IMR-90 (cell line): ENCODE data around the gene OR5H15. TPM values are rescaled to one million over a fixed set of nuclear protein-coding genes. Genes with fewer than 3 reads are reported as not detected.

Experiments
- ATAC-seq: fragments of 200-7000 bp; cut with Tn5 transposase; 2 replicates; pipeline ENCODE4 v1.9.1; 2020; ENCODE audit warnings: low read depth, mild to moderate bottlenecking, moderate library complexity
- BruUV-seq: library from RNA; stranded (reverse); fragments of 400-500 nt; replicated peaks from 2 replicates; lab custom pipeline; 2021; lab: Mats Ljungman, UMichigan
- CTCF ChIA-PET: fragments of 300-600 bp; formaldehyde crosslinking; extraction: SDS; loops from one replicate; lab custom pipeline; 2021; ENCODE audit warnings: antibody characterized with exemption; lab: Yijun Ruan, JAX
- POLR2A ChIA-PET: fragments of 300-600 bp; sonication (Branson Sonifier 250); formaldehyde crosslinking; loops from one replicate; lab custom pipeline; 2022; ENCODE audit warnings: antibody characterized with exemption; ENCODE audit not compliant: unreplicated experiment; lab: Charles Lee
- DNase-seq: peaks from one replicate; pipeline ENCODE4 v3.0.0; 2013
- H2AFZ ChIP-seq: replicated peaks from 2 replicates; pipeline ENCODE3; 2013; ENCODE audit warnings: low read length, mild to moderate bottlenecking; ENCODE audit not compliant: poor library complexity
- H2AK5ac ChIP-seq: 2 replicates; pipeline ENCODE4 v1.6.1; 2013; ENCODE audit warnings: low read depth, low read length, inconsistent platforms
- H2AK9ac ChIP-seq: replicated peaks from 2 replicates; pipeline ENCODE3; 2013; ENCODE audit warnings: mild to moderate bottlenecking, low read depth, low read length, moderate library complexity; ENCODE audit not compliant: poor library complexity
- H2BK120ac ChIP-seq: 2 replicates; pipeline ENCODE4 v1.6.1; 2013; ENCODE audit warnings: low read depth, low read length, inconsistent platforms
- H2BK15ac ChIP-seq: 3 replicates; pipeline ENCODE4 v1.6.1; 2013; ENCODE audit warnings: low read depth, low read length, inconsistent platforms
- H2BK20ac ChIP-seq: 2 replicates; pipeline ENCODE4 v1.6.1; 2013; ENCODE audit warnings: low read depth, mild to moderate bottlenecking, inconsistent platforms, low read length, moderate library complexity
- H2BK5ac ChIP-seq: 2 replicates; pipeline ENCODE4 v1.6.1; 2013; ENCODE audit warnings: mild to moderate bottlenecking, low read depth, low read length, inconsistent platforms; ENCODE audit not compliant: poor library complexity, severe bottlenecking
- H3K14ac ChIP-seq: replicated peaks from 2 replicates; pipeline ENCODE4 v1.6.1; 2013; ENCODE audit warnings: low read depth, low read length, inconsistent platforms
- H3K18ac ChIP-seq: 2 replicates; pipeline ENCODE4 v1.6.1; 2013; ENCODE audit warnings: low read depth, low read length, control low read depth
- H3K23ac ChIP-seq: 2 replicates; pipeline ENCODE4 v1.6.1; 2013; ENCODE audit warnings: low read depth, low read length, inconsistent platforms
- H3K27ac ChIP-seq: 2 replicates; pipeline ENCODE4 v1.5.1; 2013; ENCODE audit warnings: mild to moderate bottlenecking, control low read depth, low read length; ENCODE audit not compliant: insufficient read depth
- H3K27me3 ChIP-seq: 2 replicates; pipeline ENCODE4 v1.6.1; 2013; ENCODE audit warnings: low read length; ENCODE audit not compliant: control insufficient read depth, insufficient read depth
- H3K36me3 ChIP-seq: 2 replicates; pipeline ENCODE4 v1.6.1; 2013; ENCODE audit warnings: low read length, mixed read lengths; ENCODE audit not compliant: control insufficient read depth, insufficient read depth
- H3K4ac ChIP-seq: 2 replicates; pipeline ENCODE4 v1.6.1; 2013; ENCODE audit warnings: low read depth, low read length, inconsistent platforms
- H3K4me1 ChIP-seq: 2 replicates; pipeline ENCODE4 v1.6.1; 2013; ENCODE audit warnings: low read length, mixed read lengths; ENCODE audit not compliant: control insufficient read depth, insufficient read depth
- H3K4me2 ChIP-seq: 2 replicates; pipeline ENCODE4 v1.6.1; 2013; ENCODE audit warnings: low read depth, mild to moderate bottlenecking, control low read depth, low read length, moderate library complexity
- H3K4me3 ChIP-seq: 2 replicates; pipeline ENCODE4 v1.5.1; 2013; ENCODE audit warnings: low read depth, mild to moderate bottlenecking, control low read depth, low read length, moderate library complexity; ENCODE audit not compliant: insufficient read depth
- H3K56ac ChIP-seq: 2 replicates; pipeline ENCODE4 v1.6.1; 2013; ENCODE audit warnings: low read length, inconsistent platforms; ENCODE audit not compliant: insufficient read depth; ENCODE audit errors: extremely low read depth
- H3K79me1 ChIP-seq, 2 experiments: 2 replicates each; pipeline ENCODE4 v1.6.1; 2013; ENCODE audit warnings: low read length in 2 of 2, inconsistent platforms in 1 of 2, low read depth in 1 of 2
- H3K9ac ChIP-seq: 2 replicates; pipeline ENCODE4 v1.6.1; 2013; ENCODE audit warnings: low read depth, low read length, control low read depth
- H3K9me1 ChIP-seq: 2 replicates; pipeline ENCODE4 v1.6.1; 2013; ENCODE audit warnings: low read length, inconsistent platforms; ENCODE audit not compliant: insufficient read depth
- H3K9me3 ChIP-seq: 2 replicates; pipeline ENCODE4 v1.6.1; 2013; ENCODE audit warnings: low read length; ENCODE audit not compliant: control insufficient read depth, insufficient read depth
- H4K20me1 ChIP-seq: 2 replicates; pipeline ENCODE4 v1.6.1; 2013; ENCODE audit warnings: low read length, inconsistent platforms; ENCODE audit not compliant: insufficient read depth
- H4K5ac ChIP-seq: 2 replicates; pipeline ENCODE4 v1.6.1; 2013; ENCODE audit warnings: mild to moderate bottlenecking, low read depth, low read length, control low read depth
- H4K8ac ChIP-seq, 2 experiments: 2 replicates each; pipeline ENCODE4 v1.6.1; 2013; ENCODE audit warnings: low read depth in 2 of 2, low read length in 2 of 2, control low read depth in 1 of 2, inconsistent platforms in 1 of 2
- H4K91ac ChIP-seq: 2 replicates; pipeline ENCODE4 v1.6.1; 2013; ENCODE audit warnings: low read depth, low read length, inconsistent platforms; ENCODE audit not compliant: insufficient read depth
- BHLHE40 ChIP-seq: fragments of 150-350 bp; IDR thresholded peaks from 2 replicates; pipeline ENCODE4 v1.6.1; 2016; ENCODE audit warnings: mild to moderate bottlenecking, low read depth, low read length
- CEBPB ChIP-seq: IDR thresholded peaks from 2 replicates; pipeline ENCODE4 v1.6.1; 2012; ENCODE audit warnings: low read depth, low read length, improper control_type of control experiment
- CHD1 ChIP-seq: IDR thresholded peaks from 2 replicates; pipeline ENCODE4 v1.6.1; 2012; ENCODE audit warnings: low read depth, low read length, improper control_type of control experiment
- CTCF ChIP-seq: conservative IDR thresholded peaks from 2 replicates; pipeline ENCODE4 v1.5.1; 2012; ENCODE audit warnings: mild to moderate bottlenecking, low read depth, low read length, improper control_type of control experiment
- ELK1 ChIP-seq: fragments of 150-350 bp; IDR thresholded peaks from 2 replicates; pipeline ENCODE4 v1.6.1; 2016; ENCODE audit warnings: low read depth, mild to moderate bottlenecking, low read length, moderate library complexity, borderline replicate concordance
- FOS ChIP-seq: fragments of 150-350 bp; IDR thresholded peaks from 2 replicates; pipeline ENCODE4 v1.6.1; 2016; ENCODE audit warnings: low read depth, low read length
- MAFK ChIP-seq: IDR thresholded peaks from 2 replicates; pipeline ENCODE4 v1.6.1; 2012; ENCODE audit warnings: low read depth, low read length, improper control_type of control experiment
- MAZ ChIP-seq: IDR thresholded peaks from 2 replicates; pipeline ENCODE4 v1.6.1; 2012; ENCODE audit warnings: low read depth, mild to moderate bottlenecking, low read length, improper control_type of control experiment, moderate library complexity, borderline replicate concordance
- MXI1 ChIP-seq: IDR thresholded peaks from 2 replicates; pipeline ENCODE4 v1.6.1; 2012; ENCODE audit warnings: low read depth, mild to moderate bottlenecking, low read length, moderate library complexity, borderline replicate concordance
- NFE2L2 ChIP-seq: fragments of 150-350 bp; IDR thresholded peaks from 2 replicates; pipeline ENCODE4 v1.6.1; 2016; ENCODE audit warnings: low read depth, mild to moderate bottlenecking, low read length
- POLR2A ChIP-seq: IDR thresholded peaks from 2 replicates; pipeline ENCODE4 v1.6.1; 2012; ENCODE audit warnings: mild to moderate bottlenecking, low read depth, low read length
- RAD21 ChIP-seq: IDR thresholded peaks from 2 replicates; pipeline ENCODE4 v1.6.1; 2012; ENCODE audit warnings: low read length, improper control_type of control experiment
- RCOR1 ChIP-seq: IDR thresholded peaks from 2 replicates; pipeline ENCODE4 v1.6.1; 2012; ENCODE audit warnings: mild to moderate bottlenecking, low read length, improper control_type of control experiment; ENCODE audit not compliant: insufficient replicate concordance
- RFX5 ChIP-seq: IDR thresholded peaks from 2 replicates; pipeline ENCODE4 v1.8.0; 2012; ENCODE audit warnings: low read depth, mild to moderate bottlenecking, low read length, moderate library complexity
- SMC3 ChIP-seq: fragments of 150-350 bp; IDR thresholded peaks from 2 replicates; pipeline ENCODE4 v1.6.1; 2016; ENCODE audit warnings: low read depth, mild to moderate bottlenecking, antibody characterized with exemption, low read length, moderate library complexity
- USF2 ChIP-seq: fragments of 150-350 bp; IDR thresholded peaks from 2 replicates; pipeline ENCODE4 v1.6.1; 2017; ENCODE audit warnings: mild to moderate bottlenecking, antibody characterized with exemption, low read length, low read depth
- WGBS, 2 experiments: methylation state at CpG; one replicate each; pipeline versions ENCODE4 v1.1.5 to v1.1.7; 2013; ENCODE audit warnings: missing lambda C conversion rate in 2 of 2; ENCODE audit not compliant: insufficient read length in 1 of 2; ENCODE audit errors: extremely low coverage in 2 of 2; 5-methylcytosine and 5-hydroxymethylcytosine counted together
- dilution Hi-C: fragments of 300-500 bp; cut with HindIII; formaldehyde crosslinking; loops from one replicate; pipeline ENCODE4 v1.14.3; 2018; ENCODE audit warnings: low sequenced_read_pairs; ENCODE audit not compliant: unreplicated experiment
- in situ Hi-C: fragments of 300-500 bp; cut with MboI; formaldehyde crosslinking; loops from 3 replicates; pipeline ENCODE4 v1.14.3; 2019; ENCODE audit warnings: low sequenced_read_pairs, inconsistent platforms, mixed read lengths
- intact Hi-C: fragments of 100-400 bp; cut with micrococcal nuclease; formaldehyde crosslinking; loops from 2 replicates; pipeline ENCODE4 v1.10.0; 2022
- polyA plus RNA-seq, 3 experiments: library from polyadenylated mRNA; depleted of rRNA; stranded (reverse); fragments of >200 nt; gene quantifications; 2 replicates each; pipeline ENCODE4 v1.2.3, GENCODE V29; 2012; ENCODE audit warnings: low replicate concordance in 1 of 3
- total RNA-seq: library from RNA; depleted of rRNA; stranded (reverse); fragments of >200 nt; gene quantifications from 2 replicates; pipeline ENCODE4 v1.2.3, GENCODE V29; 2012

OR5H15 gene
- total and polyA plus RNA-seq, 2 of the 4 experiments (the other 2 are of a cell fraction): not detected

- H3K14ac ChIP-seq: no peak overlapping the region
- no peak overlapping the region for H3K4ac ChIP-seq
- no peak overlapping the region for H4K91ac ChIP-seq
- no peak overlapping the region for H3K4me3 ChIP-seq
- H3K9me1 ChIP-seq: no peaks in the 10 kb centered on the region
- no peak overlapping the region for H2BK120ac ChIP-seq
- H3K4me2 ChIP-seq: no peak overlapping the region
- no CpG with 5 or more reads among the region's 3 CpGs for WGBS, 2 experiments
- ChIA-PET POLR2A (no interaction called here), CTCF (no interaction called here)
- no peak for TF ChIP-seq CEBPB
- TF ChIP-seq MAZ: no peak
- TF ChIP-seq USF2: no peak
- no peak for TF ChIP-seq RCOR1
- TF ChIP-seq SMC3: no peak
- TF ChIP-seq MXI1: no peak
- no peak for TF ChIP-seq ELK1
- TF ChIP-seq NFE2L2: no peak
- TF ChIP-seq FOS: no peak
- TF ChIP-seq BHLHE40: no peak
- TF ChIP-seq CTCF: no peak
- TF ChIP-seq RAD21: no peak
- TF ChIP-seq POLR2A: no peak
- no peak for TF ChIP-seq CHD1
- no peak for TF ChIP-seq RFX5
- TF ChIP-seq MAFK: no peak
- no peak overlapping the region for H2BK15ac ChIP-seq
- no peak overlapping the region for H3K27ac ChIP-seq
- H2AK5ac ChIP-seq: no peak overlapping the region
- H3K4me1 ChIP-seq: no peaks in the 10 kb centered on the region
- ATAC-seq (no peak), DNase-seq (no peak)
- H4K8ac ChIP-seq: no peak overlapping the region
- no TSS peak for BruUV-seq
- H3K9me3 ChIP-seq: no peaks in the 10 kb centered on the region
- no peaks in the 10 kb centered on the region for H3K27me3 ChIP-seq
- no peaks in the 10 kb centered on the region for H3K36me3 ChIP-seq
- H3K18ac ChIP-seq: no peak overlapping the region
- H3K79me1 ChIP-seq: no peaks in the 10 kb centered on the region
- no peak overlapping the region for H3K9ac ChIP-seq
- no peak overlapping the region for H2BK20ac ChIP-seq
- intact Hi-C loops: no loop called here
- H4K5ac ChIP-seq: no peak overlapping the region
- H2AFZ ChIP-seq: no peak overlapping the region
- no peak overlapping the region for H3K56ac ChIP-seq
- no peak overlapping the region for H2AK9ac ChIP-seq
- H4K20me1 ChIP-seq: no peaks in the 10 kb centered on the region
- in situ Hi-C loops: no loop called here
- no peak overlapping the region for H2BK5ac ChIP-seq
- dilution Hi-C loops: no loop called here
- H3K23ac ChIP-seq: no peak overlapping the region
These were observed 13.9 kb downstream of the OR5H15 start for GRCh38 chr3:98180319-98180890.
